NCI-H460 (cell line): ENCODE data around the gene CLTA. TPM values are rescaled to one million over a fixed set of nuclear protein-coding genes. Genes with fewer than 3 reads are reported as not detected.

Experiments used
- DNase-seq: peaks from one replicate; pipeline ENCODE4 v3.0.0-alpha.2; 2016; ENCODE audit warnings: low read depth; ENCODE audit errors: extremely low read depth
- polyA plus RNA-seq: library from polyadenylated mRNA; depleted of rRNA; stranded (reverse); fragments of >200 nt; gene quantifications from 2 replicates; pipeline ENCODE4 v1.2.3, GENCODE V29; 2014; cell fraction: nucleus; rRNA removed
- total RNA-seq: library from RNA; depleted of rRNA; stranded (reverse); fragments of >200 nt; shearing (Covaris generic); gene quantifications from 2 replicates; pipeline ENCODE4 v1.2.3, GENCODE V29; 2014; rRNA removed

Gene CLTA
- 201 and 224 TPM in 2 replicates for total RNA-seq
- 172 and 213 TPM in 2 replicates for polyA plus RNA-seq

DNA sequence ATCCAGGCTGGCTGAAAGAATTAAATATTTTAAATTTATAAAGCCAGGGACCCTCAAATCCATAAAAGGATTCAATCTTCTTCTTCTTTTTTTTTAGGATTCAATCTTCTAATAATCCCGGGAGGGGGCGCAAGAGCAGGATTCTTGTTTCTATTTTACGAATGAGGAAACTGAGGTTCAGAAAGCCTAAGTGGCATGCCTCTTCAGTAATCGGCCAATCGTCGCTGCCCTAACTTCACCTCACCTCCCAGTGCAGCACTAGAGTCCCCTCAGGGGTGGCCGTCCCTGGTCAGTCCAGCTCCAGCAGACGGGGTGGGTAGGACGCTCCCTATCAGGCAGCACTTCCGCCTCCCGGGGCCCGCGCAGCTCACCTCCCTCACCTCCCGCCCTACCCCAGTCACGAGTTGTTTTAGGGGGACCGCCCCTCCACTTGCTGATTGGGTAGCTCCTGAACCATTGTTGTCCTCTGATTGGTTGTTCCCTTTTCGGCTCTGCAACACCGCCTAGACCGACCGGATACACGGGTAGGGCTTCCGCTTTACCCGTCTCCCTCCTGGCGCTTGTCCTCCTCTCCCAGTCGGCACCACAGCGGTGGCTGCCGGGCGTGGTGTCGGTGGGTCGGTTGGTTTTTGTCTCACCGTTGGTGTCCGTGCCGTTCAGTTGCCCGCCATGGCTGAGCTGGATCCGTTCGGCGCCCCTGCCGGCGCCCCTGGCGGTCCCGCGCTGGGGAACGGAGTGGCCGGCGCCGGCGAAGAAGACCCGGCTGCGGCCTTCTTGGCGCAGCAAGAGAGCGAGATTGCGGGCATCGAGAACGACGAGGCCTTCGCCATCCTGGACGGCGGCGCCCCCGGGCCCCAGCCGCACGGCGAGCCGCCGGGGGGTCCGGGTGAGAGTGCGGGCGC, at the start of gene CLTA:
TSS of gene CLTA (plus strand) at position 534 of the 902 bp plus-strand sequence. CDS start at position 670, 136 bp downstream.
- DNase-seq, result peak; percentile 97

DNA sequence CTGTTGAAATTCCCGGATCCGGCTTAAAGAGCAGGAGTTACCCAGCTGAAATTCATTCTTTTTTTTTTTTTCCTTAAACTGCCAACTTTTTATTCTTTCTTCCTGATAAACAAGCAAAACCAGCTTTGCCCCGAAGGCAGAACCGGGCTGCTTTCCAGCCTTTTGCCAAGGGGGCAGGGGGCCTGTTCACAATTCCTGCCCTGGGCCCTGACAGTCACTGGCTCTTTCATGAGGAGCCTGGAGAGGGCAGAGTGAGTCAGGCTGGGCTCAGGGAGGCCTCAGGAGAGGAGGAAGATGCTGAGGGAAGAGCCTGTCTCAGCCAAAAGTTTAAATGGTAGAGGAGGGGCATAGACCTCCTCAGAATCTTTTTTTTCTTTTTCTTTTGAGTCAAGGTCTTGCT, 49.4 kb upstream of the CLTA start:
- no peak for DNase-seq

- DNase-seq, result no peak
These were observed 49.0 kb upstream of the CLTA start for GRCh38 chr9:36141761-36142160.

DNA sequence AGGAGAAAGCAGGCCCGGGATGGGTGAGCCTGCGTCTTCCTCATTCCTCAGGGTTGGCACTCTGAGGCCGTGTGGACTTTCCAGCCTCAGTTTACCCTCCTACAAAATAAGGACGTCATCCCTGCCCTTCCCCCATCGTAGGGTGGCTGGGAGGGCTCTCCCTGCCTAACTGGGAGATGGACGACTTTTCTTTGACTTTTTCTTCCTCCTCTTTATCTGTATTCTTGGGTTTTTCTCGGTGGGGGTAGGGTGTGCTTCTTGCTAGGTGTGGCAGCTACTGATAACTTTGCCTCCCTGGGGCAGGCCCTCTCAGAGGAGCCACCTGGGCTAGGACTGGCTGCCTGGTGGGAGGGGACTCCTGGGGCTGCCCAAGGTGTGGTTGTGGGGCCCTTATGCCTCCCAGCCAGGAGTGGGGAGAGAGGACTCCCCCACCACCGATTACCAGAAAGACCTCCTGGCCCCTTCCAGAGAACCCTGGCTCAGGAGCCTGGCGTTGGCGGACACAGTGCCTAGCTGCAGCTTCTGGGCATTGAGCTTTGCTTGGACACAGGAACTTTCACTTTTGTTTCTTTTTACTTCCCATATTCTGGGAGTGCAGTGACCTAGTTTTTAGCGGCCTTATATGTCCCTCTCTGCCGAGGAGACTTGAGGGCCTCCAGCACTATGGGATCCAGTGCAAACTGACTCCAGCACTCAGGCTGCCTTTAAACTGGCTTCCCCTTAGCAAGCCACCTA, 48.0 kb upstream of the CLTA start:
- DNase-seq, result no peak

- DNase-seq, result no peak
These were observed 47.5 kb upstream of the CLTA start for GRCh38 chr9:36143245-36143641.

DNA sequence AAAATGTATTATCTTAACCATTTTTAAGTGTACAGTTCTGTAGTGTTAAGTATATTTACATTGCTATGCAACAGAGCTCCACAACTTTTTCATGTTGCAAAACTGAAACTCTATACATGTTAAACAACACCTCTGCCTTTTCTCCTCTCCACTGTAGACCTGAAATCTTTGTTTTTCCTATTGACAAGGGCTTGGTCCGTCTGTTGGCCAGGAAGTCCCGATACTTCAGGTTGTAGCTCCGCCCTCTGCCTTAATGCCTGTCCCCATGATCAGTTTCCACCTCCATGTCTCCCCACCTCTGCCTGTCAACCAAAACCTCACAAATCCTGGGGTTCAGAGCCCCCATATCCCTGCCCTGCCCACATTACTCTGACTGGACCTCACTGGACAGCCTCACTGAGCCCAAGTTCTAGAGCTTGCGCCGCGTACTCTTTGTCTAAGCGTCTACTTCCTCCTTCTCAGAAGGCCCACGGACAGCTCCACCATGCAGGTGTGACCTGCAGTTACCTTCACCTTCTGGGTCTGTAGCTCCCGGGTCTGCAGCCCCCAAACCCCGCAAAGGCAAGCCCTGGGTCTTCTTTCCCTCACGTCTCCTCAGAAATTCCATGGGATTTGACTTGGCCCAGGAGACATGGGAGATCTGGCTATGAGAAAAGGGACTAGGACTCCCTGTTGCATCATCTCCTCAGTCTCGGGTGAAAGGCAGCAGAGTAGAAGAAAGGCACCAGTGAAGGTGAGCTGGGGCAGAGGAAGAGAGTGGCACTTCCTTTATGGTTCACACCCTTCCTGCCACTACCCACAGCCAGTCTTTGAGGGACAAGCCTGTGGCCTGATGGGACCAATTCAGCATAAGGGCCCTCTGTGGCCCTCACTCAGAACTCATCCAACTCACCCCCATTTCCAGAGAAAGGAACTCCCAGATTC, 46.1 kb upstream of the CLTA start:
- DNase-seq, result no peak

GRCh38 chr9:36145970-36146369, 44.8 kb upstream of the CLTA start:
- no peak for DNase-seq

GRCh38 chr9:36146651-36147050, 44.1 kb upstream of the CLTA start:
- no peak for DNase-seq

GRCh38 chr9:36147441-36148175, 43.1 kb upstream of the CLTA start:
- DNase-seq, result no peak

DNA sequence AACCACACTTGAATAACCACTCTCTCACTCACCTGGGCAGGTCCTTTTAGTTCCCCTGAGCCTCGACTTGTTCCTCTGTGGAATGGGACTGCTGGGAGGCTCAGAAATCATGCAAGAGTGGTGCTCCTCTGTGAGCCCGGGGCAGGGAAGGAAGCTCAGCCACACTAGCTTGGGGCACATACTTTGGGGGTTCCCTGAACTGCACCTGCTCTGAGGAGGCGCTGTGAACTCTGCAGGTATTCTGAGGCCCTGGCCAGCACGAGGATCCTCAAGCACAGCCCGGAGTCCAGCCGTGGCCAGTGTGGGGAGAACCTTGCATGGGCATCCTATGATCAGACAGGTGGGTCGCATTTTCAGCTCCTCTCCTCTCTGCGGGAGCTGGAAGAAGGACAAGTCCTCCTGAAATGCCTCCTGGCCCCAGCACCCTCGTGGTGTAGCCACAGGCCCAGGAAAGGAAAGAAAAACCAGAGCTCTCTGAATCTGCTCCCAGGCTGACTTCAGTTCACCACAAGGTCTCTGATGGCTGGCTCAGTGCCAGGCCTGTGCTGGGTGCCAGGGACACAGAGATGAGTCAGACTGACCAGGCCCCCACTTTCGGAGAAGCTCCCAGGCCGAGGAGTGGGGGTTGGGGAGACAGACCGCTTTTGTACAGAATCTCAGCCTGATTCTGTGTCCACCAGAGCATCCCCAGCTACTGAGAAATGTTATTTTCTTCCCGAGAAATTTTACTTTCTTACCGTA, 42.2 kb upstream of the CLTA start:
- no peak for DNase-seq

- DNase-seq, result no peak
These were observed 41.5 kb upstream of the CLTA start for GRCh38 chr9:36149197-36149596.

- no peak for DNase-seq
These were observed 40.0 kb upstream of the CLTA start for GRCh38 chr9:36150574-36151315.

- no peak for DNase-seq
These were observed 39.2 kb upstream of the CLTA start for GRCh38 chr9:36151316-36152210.

DNA sequence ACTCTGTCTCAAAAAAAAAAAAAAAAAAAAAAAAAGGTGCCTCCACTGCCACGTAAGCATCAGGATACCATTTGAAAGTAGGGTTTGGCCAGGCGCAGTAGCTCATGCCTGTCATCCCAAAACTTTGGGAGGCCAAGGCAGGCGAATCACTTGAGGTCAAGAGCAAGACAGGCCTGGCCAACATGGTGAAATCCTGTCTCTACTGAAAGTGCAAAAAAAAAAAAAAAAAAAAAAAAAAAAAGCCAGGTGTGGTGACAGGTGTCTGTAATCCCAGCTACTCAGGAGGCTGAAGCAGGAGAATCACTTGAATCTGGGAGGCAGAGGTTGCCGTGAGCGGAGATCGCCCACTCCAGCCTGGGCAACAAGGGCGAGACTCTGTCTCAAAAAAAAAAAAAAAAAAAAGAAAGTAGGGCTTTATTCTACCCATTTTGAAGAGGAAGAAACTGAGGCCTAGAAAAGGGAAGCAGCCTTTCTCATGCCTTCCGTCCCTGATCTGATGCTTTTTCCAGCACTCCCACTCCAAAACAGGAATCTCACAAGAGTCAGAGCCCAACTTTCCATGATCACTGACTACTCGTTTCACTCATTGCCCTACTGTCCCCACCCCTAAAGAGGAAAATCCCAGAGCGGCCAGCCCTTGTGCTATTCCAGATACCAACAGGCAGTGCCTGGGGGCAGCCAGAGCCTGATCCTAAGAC, 37.8 kb upstream of the CLTA start:
- DNase-seq, result no peak

GRCh38 chr9:36153746-36154145, 37.0 kb upstream of the CLTA start:
- no peak for DNase-seq

GRCh38 chr9:36154331-36154952, 36.3 kb upstream of the CLTA start:
- DNase-seq, result no peak
